RWPE1 (cell line): Measurements from ENCODE around the gene PRR14L.

Source experiments
- CTCF ChIA-PET: fragments of 350-600 bp; sonication (Branson Sonifier 250); formaldehyde crosslinking; extraction: SDS; loops from one replicate; lab custom pipeline; 2021; lab: Yijun Ruan, JAX
- POLR2A ChIA-PET: fragments of 400-600 bp; formaldehyde crosslinking; extraction: SDS; loops from one replicate; lab custom pipeline; 2020; ENCODE audit warnings: antibody characterized with exemption; ENCODE audit not compliant: low non-redundant PET; lab: Yijun Ruan, JAX
- DNase-seq: peaks from one replicate; pipeline ENCODE4 v3.0.0; 2012; ENCODE audit warnings: low spot score
- H3K27ac ChIP-seq: fragments of 450-650 bp; 2 replicates; pipeline ENCODE4 v1.5.1; 2017
- CTCF ChIP-seq: fragments of 450-650 bp; conservative IDR thresholded peaks from 2 replicates; pipeline ENCODE4 v1.5.1; 2017; ENCODE audit warnings: low read depth, mild to moderate bottlenecking

The PRR14L gene

GRCh38 chr22:31691408-31691807, 58.5 kb downstream of the PRR14L start:
- CTCF ChIA-PET, result interaction anchor here (0.6 kb wide), 1 partner anchor 163 kb away, joined by 3 read pairs; no protein-coding TSS in a partner anchor

GRCh38 chr22:31683181-31684105, 66.5 kb downstream of the PRR14L start:
- peak overlapping the region; percentile 95 for H3K27ac ChIP-seq
- POLR2A ChIA-PET, result no interaction called here
- DNase-seq, result peak; percentile 78
- no peak for TF ChIP-seq CTCF
- CTCF ChIA-PET, result interaction anchor here (0.6 kb wide), 1 partner anchor 24 kb away, joined by 3 read pairs; no protein-coding TSS in a partner anchor

More at GRCh38 chr22:31691408-31691807, 58.5 kb downstream of the PRR14L start:
- no peak for TF ChIP-seq CTCF
- no peak for DNase-seq
- H3K27ac ChIP-seq, result no peak overlapping the region
- POLR2A ChIA-PET, result no interaction called here

GRCh38 chr22:31682751-31683150, 67.2 kb downstream of the PRR14L start:
- CTCF ChIA-PET, result interaction anchor here (0.6 to 0.7 kb wide), 2 partner anchors 25 to 33 kb away, joined by 3 read pairs; no protein-coding TSS in a partner anchor
- no peak for DNase-seq
- H3K27ac ChIP-seq, result peak overlapping the region; percentile 95
- TF ChIP-seq CTCF, result no peak
- POLR2A ChIA-PET, result no interaction called here

- no peak for DNase-seq
- ChIA-PET CTCF (interaction anchor here (0.7 kb wide), 1 partner anchor 1479 kb away, joined by 3 read pairs; no protein-coding TSS in a partner anchor), POLR2A (no interaction called here)
- TF ChIP-seq CTCF, result no peak
- peak overlapping the region; percentile 95 for H3K27ac ChIP-seq
Observed at GRCh38 chr22:31681349-31682345, 68.3 kb downstream of the PRR14L start.

GRCh38 chr22:31680861-31681341, 69.0 kb downstream of the PRR14L start:
- ChIA-PET CTCF (no interaction called here), POLR2A (no interaction called here)
- no peak for TF ChIP-seq CTCF
- peak overlapping the region; percentile 95 for H3K27ac ChIP-seq
- no peak for DNase-seq

- POLR2A ChIA-PET, result no interaction called here
- CTCF ChIA-PET, result no interaction called here
- DNase-seq, result no peak
- H3K27ac ChIP-seq, result peak overlapping the region; percentile 95
- TF ChIP-seq CTCF, result no peak
Observed at GRCh38 chr22:31678748-31679147, 71.2 kb downstream of the PRR14L start.
